Upper lobe of left lung (tissue), 4 donors: ENCODE measurements around the gene ARHGDIA.

ENCODE experiments used
- CTCF ChIP-seq, 6 experiments: fragments of 450-650 bp in 4 of 6; fragments of 200-600 bp in 2 of 6; sonication (generic) in 2 of 6; IDR thresholded peaks; one replicate each; pipeline ENCODE4 v1.5.1; 2016 to 2019; ENCODE audit warnings: antibody characterized with exemption in 6 of 6
- POLR2A ChIP-seq, 4 donors: fragments of 450-650 bp; IDR thresholded peaks; one replicate each; pipeline ENCODE4 v1.5.1; 2016 to 2017; ENCODE audit warnings: antibody characterized with exemption in 4 of 4, mild to moderate bottlenecking in 2 of 4

- TF ChIP-seq CTCF (IDR thresholded peaks at IDR 0.05) (no peak), POLR2A (IDR thresholded peaks at IDR 0.05) (no peak)
Measured at GRCh38 chr17:81842725-81843504, 28.2 kb downstream of the ARHGDIA start.
